ENCODE results near the gene FHIT. TPM values are rescaled to one million over a fixed set of nuclear protein-coding genes. Genes with fewer than 3 reads are reported as not detected.
"Not testable (repeated sequence)": the region's sequence is repeated elsewhere in the genome, so short reads cannot be mapped to it uniquely, and the experiment has no call there.

The FHIT gene
- total RNA-seq, 1 experiment from 2014 or later, result 0.34 TPM

GRCh38 chr3:61060411-61060861 is 190.8 kb downstream of the FHIT start:
- DNase-seq (ENCODE audit: low read depth), result no peak

- no peak for DNase-seq (ENCODE audit: low read depth)
These were observed 192.4 kb downstream of the FHIT start for GRCh38 chr3:61058836-61059235.

DNA sequence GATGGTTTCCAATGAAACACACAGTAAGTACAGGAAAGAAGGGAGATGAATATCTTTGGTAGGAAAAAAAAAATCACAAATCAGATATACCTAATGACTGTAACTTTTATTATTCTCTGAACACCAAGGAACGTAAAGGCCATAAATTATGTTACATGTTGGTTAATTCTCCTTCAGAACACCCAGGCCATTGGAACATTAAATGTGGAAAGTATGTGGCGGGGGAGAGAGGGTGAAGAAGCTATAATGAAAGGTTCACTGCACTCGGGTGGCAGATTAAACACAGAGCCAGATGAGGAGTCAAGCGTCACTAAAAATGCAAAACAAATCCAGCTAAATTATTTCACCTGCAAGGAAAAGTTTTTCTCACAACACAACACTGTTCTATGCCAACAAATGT is 193.8 kb downstream of the FHIT start:
- no peak for DNase-seq (ENCODE audit: low read depth)

DNA sequence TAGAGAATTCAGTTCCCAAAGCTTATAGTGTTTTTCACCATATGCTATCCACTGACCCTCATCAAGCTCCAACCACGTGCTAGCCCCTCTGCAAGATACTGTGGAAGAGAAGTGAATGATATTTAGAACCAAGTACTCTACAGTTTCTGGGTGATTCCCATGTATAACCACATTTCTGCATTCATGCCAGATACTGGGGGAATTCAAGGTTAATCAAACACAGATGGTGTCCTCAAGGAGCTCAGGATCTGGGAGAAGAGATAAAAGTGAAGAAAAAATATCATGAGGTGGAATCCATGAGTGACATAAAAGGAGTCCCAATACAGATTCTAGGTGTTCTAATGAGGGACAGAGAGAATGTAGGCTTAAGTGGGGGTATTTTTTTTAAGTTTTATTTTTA is 195.8 kb downstream of the FHIT start:
- no peak for DNase-seq (ENCODE audit: low read depth)

DNA sequence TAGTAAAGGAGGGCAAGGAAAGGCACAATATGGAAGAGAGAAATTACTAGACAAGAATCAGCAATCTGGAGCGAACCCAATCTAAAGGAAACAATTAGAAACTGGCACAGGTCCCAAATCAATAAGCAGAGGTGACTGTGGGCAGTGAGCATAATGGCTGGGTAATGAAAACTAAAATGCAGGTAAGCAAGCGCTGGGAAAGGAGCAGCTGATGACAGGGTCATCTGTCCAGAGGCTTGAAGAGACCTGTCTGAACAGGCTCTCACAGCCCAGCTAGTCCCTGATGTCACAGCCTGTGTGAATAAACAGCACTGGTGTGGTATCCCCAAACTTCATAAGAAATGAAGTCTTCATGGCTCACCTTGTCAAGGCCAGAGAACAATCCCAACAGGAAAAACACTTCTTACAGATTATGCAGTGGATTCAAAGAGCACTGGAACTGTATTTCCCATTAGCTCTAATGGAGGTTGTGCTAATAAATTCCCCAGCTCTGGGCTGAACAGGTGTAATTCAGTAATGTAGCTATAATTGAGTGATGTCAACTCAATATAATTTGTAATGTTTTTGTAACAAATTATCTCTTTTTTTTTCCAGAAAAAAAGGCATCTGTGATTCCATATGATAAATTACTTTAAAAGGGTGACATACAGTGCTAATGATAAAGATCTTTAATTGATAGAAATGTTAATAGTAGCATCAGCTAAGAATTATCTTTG is 197.3 kb downstream of the FHIT start:
- DNase-seq (ENCODE audit: low read depth), result no peak

DNA sequence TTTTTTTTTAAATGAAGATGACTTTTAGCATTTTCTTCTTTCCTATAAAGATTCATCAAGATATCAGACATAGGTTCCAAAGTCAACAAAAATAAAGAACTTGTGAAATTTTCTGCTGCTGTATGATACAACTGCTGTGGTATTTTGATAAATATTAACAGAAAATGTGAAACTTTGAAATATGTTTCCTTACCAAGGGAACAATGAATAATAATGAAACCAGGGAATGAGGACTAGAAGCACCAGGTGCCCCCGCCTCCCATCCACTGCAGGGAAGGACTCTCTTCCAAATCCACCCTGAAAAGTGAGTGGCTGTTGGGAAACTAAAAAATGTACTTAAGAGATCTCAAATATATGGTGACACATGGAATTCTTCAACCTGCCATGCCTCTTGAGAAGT is 198.4 kb downstream of the FHIT start:
- DNase-seq (ENCODE audit: low read depth), result no peak

- DNase-seq (ENCODE audit: low read depth), result no peak
These were observed 199.6 kb downstream of the FHIT start for GRCh38 chr3:61051666-61052065.

DNA sequence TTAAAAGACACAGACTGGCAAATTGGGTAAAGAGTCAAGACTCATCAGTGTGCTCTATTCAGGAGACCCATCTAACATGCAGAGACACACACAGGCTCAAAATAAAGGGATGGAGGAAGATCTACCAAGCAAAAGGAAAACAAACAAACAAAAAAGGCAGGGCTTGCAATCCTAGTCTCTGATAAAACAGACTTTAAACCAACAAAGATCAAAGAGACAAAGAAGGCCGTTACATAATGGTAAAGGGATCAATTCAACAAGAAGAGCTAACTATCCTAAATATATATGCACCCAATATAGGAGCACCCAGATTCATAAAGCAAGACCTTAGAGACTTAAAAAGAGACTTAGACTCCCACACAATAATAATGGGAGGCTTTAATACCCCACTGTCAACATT is 206.1 kb downstream of the FHIT start:
- not testable (repeated sequence) for DNase-seq (ENCODE audit: low read depth)

DNA sequence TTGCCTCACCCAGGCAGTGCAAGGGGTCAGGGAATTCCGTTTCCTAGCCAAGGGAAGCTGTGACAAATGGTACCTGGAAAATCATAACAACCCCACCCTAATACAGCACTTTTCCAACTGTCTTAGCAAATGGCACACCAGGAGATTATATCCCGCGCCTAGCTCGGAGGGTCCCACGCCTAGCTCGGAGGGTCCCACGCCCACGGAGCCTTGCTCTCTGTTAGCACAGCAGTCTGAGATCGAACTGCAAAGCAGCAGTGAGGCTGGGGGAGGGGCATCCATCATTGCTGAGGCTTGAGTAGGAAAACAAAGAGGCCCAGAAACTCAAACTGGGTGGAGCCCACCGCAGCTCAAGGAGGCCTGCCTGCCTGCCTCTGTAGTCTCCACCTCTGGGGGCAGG is 208.1 kb downstream of the FHIT start:
- DNase-seq (ENCODE audit: low read depth), result no peak

GRCh38 chr3:61040618-61041017 is 210.6 kb downstream of the FHIT start:
- no peak for DNase-seq (ENCODE audit: low read depth)

- no peak for DNase-seq (ENCODE audit: low read depth)
These were observed 215.7 kb downstream of the FHIT start for GRCh38 chr3:61035573-61035972.

DNA sequence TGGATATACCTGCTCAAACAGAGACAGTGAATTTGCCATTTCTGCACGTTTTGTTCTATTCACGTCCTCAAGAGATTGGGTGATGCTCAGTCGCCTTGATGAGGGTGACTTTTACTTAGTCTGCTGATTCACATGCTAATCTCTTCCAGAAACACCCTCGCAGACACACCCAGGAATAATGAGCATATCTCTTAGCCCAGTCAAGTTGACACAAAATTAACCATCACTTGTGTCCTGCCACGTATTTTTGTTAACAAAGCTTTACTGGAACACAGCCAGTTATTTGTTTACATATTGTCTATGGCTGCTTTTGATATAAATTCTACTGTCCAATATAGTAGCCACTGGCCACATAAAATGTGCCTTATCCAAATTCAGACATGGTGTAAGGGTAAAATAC is 218.3 kb downstream of the FHIT start:
- DNase-seq (ENCODE audit: low read depth), result no peak

DNA sequence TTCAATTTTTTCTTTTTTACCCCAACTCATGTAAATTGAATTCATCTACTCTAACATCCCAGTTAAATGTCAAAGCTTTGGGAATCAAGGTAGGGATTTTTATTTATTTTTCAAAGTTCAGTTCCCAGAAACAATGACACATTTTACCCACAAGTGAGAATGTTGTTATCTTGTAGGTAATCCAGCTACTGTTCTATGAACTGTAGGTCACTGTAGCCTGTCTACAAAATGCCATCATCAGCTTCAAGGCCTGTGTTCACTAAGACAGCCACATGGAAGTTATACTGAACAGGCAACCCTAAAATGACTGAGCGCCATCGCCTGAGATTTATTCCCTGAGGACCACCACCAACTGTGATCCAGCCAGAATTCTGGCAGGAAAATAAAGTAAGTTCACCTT is 219.7 kb downstream of the FHIT start:
- DNase-seq (ENCODE audit: low read depth), result no peak

- DNase-seq (ENCODE audit: low read depth), result no peak
These were observed 220.7 kb downstream of the FHIT start for GRCh38 chr3:61030469-61031035.

DNA sequence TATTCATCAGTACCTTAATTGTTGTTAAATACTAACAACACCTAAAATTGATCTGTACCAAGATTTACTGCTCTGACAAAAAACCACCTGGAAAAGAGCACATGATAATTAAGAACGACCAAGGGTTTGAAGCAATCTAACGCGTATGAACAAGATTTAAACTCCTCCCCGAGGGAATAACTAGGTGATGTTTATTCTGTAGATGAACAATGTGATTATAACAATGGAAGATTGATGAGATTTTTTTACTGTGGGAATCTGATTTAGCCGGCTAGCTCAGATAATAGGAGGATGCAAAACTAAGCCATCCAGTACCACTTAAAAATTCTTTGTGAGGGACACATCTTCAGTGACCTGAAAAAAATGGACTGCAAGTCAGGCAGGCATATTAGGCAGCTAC is 222.1 kb downstream of the FHIT start:
- DNase-seq (ENCODE audit: low read depth), result no peak

- DNase-seq (ENCODE audit: low read depth), result no peak
These were observed 232.4 kb downstream of the FHIT start for GRCh38 chr3:61018807-61019206.

- DNase-seq (ENCODE audit: low read depth), result not testable (repeated sequence)
These were observed 234.2 kb downstream of the FHIT start for GRCh38 chr3:61017028-61017427.

- no peak for DNase-seq (ENCODE audit: low read depth)
These were observed 235.4 kb downstream of the FHIT start for GRCh38 chr3:61015859-61016258.

- no peak for DNase-seq (ENCODE audit: low read depth)
These were observed 235.8 kb downstream of the FHIT start for GRCh38 chr3:61015408-61015807.

GRCh38 chr3:61008998-61009380 is 242.3 kb downstream of the FHIT start:
- DNase-seq (ENCODE audit: low read depth), result no peak

GRCh38 chr3:61008153-61008997 is 242.9 kb downstream of the FHIT start:
- no peak for DNase-seq (ENCODE audit: low read depth)

GRCh38 chr3:61005591-61005990 is 245.7 kb downstream of the FHIT start:
- no peak for DNase-seq (ENCODE audit: low read depth)

DNA sequence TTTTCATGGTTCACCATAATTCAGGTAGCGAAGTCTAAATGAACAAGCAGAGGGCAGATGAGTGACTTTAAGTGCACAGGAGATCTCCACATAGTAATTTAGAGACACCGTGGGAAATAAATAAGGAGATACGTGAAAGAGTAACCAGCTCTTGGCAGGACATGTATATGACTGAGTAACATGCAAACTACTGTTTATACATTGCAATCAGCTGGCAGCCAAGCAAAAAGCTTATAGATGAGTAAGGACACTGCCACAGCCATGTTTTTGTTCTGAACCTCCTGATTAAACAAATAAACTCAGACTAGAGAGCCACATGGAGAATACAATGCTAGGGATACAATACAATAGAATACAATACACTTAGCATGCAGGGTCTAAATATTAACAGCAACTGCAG is 252.4 kb downstream of the FHIT start:
- no peak for DNase-seq (ENCODE audit: low read depth)

Data from LHCN-M2 (cell line).